ENCODE data around the gene STIM1. TPM values are rescaled to one million over a fixed set of nuclear protein-coding genes. Genes with fewer than 3 reads are reported as not detected.

Gene STIM1
- total RNA-seq, 2 donors from 2014 or later = 64.7 to 65.4 TPM

DNA sequence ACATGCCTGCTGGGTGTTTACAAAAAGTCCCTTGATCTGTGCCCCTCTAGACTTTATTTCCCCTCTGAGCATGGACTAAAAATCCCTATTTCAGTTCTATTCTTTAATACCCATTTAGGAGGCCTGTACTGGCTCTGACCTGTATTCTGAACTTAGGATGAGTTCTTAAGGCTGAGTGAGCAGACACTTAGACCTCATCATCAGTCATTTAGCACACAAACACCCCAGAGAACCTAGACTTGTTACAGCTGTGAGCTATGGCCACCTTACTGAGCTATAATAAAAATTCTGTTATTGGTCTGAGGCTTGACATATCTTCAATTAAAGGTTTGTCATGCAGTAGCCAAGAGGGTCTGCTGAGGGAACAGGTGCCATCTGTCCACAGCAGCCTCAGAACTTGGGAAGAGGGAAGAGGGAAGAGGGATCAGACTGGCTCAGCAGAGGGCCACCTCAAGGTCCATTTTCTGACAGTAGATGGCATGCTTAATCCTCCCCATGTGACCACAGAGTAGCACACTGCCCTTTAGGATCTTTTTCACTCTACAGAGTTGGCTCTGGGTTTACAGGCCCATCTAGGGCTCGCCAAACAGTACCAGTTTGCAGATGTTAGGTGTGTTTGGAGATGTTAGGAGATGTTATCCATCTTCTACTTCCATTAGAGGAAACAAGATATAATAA is 209.0 kb downstream of the STIM1 start:
- intact Hi-C loops (cut with DNase I, micrococcal nuclease) = loop anchor here in 1 of 2 donors (10.0 kb wide), 1 partner anchor 210 kb away; the partner anchor contains the start of gene STIM1
- ATAC-seq (no peak), DNase-seq (no peak)

DNA sequence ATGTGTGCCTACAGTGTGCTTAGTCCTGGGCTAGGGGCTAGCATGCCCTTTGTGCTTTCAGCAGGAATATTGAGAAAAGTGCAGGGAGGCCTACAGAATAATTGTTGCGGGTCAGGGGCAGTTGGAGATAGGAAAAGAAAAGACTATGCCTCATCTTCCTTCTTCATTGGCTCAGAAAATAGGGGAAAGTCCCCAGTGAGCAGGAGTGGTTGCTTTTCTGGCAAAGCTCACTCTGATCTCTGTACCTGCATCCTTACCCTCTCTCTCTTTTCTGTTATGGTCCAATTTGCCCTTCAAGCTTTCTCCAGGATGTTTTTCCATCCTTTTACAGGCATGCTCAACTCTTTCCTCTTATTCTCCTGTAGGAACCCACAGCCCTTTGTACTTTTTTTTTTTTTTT is 209.6 kb downstream of the STIM1 start:
- DNase-seq (no peak), ATAC-seq (no peak)
- intact Hi-C loops (cut with DNase I, micrococcal nuclease) = loop anchor here in 1 of 2 donors (10.0 kb wide), 1 partner anchor 210 kb away; the partner anchor contains the start of gene STIM1

- ATAC-seq (no peak), DNase-seq (no peak)
- intact Hi-C loops (cut with DNase I, micrococcal nuclease) = loop anchor here in 1 of 2 donors (10.0 kb wide), 1 partner anchor 211 kb away; the partner anchor contains the start of gene STIM1
These were observed 210.3 kb downstream of the STIM1 start for GRCh38 chr11:4065601-4066377.

GRCh38 chr11:4066910-4067309 is 211.4 kb downstream of the STIM1 start:
- DNase-seq (no peak), ATAC-seq (no peak)
- intact Hi-C loops (cut with DNase I, micrococcal nuclease) = loop anchor here in 1 of 2 donors (10.0 kb wide), 1 partner anchor 212 kb away; the partner anchor contains the start of gene STIM1

- DNase-seq (no peak), ATAC-seq (no peak)
- intact Hi-C loops (cut with DNase I, micrococcal nuclease) = loop anchor here in 1 of 2 donors (10.0 kb wide), 1 partner anchor 214 kb away; the partner anchor contains the start of gene STIM1
These were observed 213.5 kb downstream of the STIM1 start for GRCh38 chr11:4068962-4069361.

DNA sequence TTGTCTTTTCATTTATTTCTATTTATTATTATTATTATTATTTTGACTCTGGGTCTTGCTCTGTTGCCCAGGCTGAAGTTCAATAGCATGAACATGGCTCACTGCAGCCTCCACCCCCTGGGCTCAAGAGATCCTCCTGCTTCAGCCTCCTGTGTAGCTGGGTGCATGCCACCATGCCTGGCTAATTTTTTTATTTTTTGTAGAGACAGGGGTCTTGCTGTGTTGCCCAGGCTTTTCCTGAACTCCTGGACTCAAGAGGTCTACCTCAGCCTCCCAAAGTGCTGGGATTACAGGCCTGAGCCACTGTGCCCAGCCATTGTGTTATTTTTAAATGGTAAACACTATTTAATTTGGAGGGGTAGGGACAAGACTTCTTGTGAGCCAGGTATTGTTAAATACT is 215.9 kb downstream of the STIM1 start:
- ATAC-seq (no peak), DNase-seq (no peak)
- intact Hi-C loops (cut with DNase I, micrococcal nuclease) = no loop called here

DNA sequence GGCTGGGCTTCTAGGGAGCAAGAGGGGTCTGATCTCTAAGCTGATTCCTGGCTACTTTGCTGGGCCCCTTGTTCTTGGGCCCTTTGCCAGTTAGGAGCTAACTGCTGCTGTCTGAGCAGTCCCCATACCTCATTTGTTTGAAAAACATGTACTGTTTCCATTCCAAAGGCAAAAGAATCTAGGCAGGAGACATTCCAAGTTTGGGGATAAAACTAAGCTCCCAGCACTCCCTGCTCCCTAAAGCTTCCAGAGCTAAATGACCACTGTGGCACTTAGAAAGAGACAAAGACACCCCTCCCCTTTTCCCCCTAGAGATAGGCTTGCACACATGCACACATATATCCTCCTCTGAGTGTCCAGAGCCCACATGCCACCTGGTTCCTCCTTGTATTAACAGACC is 216.4 kb downstream of the STIM1 start:
- peak; percentile 25 for ATAC-seq
- no peak for DNase-seq
- intact Hi-C loops (cut with DNase I, micrococcal nuclease) = loop anchor here in 1 of 2 donors (2.0 kb wide), 1 partner anchor 221 kb away; no protein-coding TSS in a partner anchor

- peak; percentile 92 for ATAC-seq
- DNase-seq = peak in 1 of 2 donors; percentile 34
- intact Hi-C loops (cut with DNase I, micrococcal nuclease) = loop anchor here in 1 of 2 donors (2.0 kb wide), 1 partner anchor 222 kb away; no protein-coding TSS in a partner anchor
These were observed 217.3 kb downstream of the STIM1 start for GRCh38 chr11:4072668-4073285.

DNA sequence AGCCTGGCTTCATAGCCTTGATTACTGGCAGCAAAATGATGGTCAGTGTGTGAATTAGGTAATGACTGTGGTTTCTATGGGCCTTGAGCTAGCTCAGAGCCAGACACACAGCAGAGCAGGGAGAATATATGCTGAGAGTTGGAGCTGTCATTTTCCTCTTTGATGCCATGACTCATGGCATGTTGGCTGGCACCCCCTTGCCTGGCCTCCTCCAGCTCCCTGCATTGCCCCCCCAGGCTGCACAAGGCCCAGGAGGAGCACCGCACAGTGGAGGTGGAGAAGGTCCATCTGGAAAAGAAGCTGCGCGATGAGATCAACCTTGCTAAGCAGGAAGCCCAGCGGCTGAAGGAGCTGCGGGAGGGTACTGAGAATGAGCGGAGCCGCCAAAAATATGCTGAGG is 218.8 kb downstream of the STIM1 start:
- no peak for ATAC-seq
- intact Hi-C loops (cut with DNase I, micrococcal nuclease) = no loop called here
- DNase-seq = no peak

GRCh38 chr11:4076774-4077173 is 221.3 kb downstream of the STIM1 start:
- no peak for ATAC-seq
- DNase-seq = no peak
- intact Hi-C loops (cut with DNase I, micrococcal nuclease) = no loop called here

DNA sequence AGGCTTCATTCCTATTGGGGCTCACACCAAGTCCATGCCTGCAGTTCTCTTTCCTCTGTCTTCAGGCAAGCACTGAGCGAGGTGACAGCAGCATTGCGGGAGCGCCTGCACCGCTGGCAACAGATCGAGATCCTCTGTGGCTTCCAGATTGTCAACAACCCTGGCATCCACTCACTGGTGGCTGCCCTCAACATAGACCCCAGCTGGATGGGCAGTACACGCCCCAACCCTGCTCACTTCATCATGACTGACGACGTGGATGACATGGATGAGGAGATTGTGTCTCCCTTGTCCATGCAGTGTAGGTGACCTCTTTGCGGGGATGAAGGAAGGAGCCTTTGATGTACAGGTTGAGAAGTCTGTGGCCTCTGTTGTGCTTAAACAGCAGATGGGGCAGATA is 227.7 kb downstream of the STIM1 start:
- ATAC-seq (no peak), DNase-seq (no peak)
- intact Hi-C loops (cut with DNase I, micrococcal nuclease) = no loop called here

DNA sequence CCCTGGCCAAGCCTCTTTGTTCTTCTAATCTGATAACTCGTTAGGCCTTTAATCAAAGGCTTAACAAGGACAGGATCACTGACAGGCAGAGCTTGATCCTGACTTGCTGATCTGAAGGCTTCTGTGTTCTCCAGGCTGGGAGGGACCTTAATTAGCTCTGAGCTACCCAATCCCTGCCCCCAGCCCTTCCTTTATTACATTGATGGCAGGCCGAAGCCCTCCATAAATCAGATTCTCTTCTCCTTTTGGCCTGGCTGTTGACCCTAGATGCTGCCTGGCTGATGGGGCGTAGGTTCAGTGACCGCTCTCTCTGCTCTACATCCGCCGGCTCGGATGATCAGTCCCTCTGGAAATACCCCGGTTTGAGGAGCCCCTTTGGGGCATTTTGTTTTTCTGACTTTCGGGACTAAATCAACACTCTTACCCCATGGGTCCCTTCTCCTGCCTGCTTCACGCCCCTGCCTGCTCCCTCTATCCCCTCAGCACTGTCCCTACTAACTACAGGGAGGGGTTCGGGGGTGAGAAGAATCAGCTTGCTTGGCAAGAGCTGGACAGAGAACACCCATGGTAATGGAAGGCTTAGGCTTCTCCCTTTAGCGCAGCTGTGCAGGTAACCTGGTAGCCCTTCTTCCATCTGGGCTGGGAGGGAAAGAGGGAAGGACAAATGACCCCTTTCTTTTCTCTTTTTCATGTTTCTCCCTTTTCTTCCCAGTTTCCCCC is 229.1 kb downstream of the STIM1 start:
- intact Hi-C loops (cut with DNase I, micrococcal nuclease) = no loop called here
- no peak for ATAC-seq
- DNase-seq = no peak

DNA sequence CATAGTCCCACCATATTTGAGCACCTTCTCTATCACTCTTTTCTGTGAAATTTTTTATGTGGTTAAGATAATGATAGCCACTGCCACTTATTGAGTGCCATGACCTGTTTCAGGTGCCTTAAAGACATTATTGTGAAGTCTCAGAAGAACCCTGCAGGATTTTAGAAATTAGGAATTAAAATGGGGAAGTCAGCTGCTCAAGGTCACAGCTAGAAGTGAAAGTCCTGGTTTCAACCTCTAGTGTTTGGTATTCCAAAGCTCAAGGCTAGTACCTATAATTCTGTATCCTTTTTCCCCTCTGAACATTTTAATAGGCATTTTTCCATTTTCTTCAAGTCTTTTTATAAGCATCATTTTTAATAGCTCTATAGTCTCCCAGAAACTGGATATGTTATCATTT is 230.1 kb downstream of the STIM1 start:
- ATAC-seq = no peak
- intact Hi-C loops (cut with DNase I, micrococcal nuclease) = no loop called here

DNA sequence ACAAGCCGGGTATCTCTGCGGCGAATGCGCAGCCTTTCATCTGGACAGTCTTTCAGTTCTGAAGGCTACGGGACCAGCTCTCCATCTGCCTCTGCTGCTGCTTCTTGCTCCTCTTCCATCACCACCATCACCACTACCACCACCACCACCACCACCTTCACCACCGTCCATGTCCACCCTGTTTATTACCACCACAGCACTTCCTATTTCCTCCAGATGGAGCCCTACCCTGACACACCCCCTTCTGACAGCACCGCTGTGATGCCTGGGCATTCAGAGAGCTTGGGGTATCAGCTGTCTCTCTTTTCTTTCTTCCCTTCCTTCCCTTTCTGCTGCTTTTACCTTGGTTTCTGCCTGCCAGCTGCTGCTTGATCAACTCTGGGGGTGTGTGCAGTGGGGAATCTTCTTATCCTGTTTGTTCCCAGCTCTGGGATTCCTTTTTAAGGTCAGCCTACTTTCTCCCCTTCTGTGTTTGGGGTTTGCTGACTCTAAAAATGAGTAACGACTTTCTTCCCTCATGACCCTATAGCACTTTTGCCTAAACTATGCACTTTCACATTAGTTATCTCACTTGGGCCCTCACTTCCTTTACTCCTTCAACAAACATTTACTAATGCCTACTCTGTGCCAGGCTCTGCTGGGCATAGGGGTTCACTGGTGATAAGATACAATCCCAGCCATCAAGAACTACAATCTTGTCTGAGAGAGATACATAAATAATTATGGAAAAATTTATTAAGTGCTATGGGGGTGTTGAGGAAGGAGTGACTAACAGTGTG is 231.3 kb downstream of the STIM1 start:
- peak; percentile 48 for ATAC-seq
- DNase-seq = no peak
- intact Hi-C loops (cut with DNase I, micrococcal nuclease) = no loop called here

More for the DNA sequence above, 230.1 kb downstream of the STIM1 start:
- DNase-seq = no peak

- ATAC-seq (no peak), DNase-seq (no peak)
- intact Hi-C loops (cut with DNase I, micrococcal nuclease) = no loop called here
These were observed 232.1 kb downstream of the STIM1 start for GRCh38 chr11:4087551-4087950.

DNA sequence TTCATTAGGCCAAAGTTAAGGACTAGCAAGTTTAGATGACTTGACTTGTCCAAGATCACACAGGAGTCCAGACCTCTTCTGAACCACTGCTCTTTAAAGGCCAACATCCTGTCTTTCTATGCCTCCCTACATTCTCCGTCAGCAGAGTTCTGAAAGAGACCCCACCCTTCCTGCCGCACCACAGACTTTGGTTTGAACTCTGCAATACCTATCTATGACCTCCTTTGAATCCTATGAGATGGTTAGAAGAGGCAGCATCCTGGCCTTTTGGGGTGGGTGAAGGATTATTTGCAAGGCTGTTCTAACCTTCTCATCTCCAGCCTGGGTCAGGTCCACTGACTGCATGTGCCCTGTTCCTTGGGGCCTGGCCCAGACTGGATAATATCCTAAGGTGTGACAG is 234.8 kb downstream of the STIM1 start:
- ATAC-seq (no peak), DNase-seq (no peak)
- intact Hi-C loops (cut with DNase I, micrococcal nuclease) = no loop called here

DNA sequence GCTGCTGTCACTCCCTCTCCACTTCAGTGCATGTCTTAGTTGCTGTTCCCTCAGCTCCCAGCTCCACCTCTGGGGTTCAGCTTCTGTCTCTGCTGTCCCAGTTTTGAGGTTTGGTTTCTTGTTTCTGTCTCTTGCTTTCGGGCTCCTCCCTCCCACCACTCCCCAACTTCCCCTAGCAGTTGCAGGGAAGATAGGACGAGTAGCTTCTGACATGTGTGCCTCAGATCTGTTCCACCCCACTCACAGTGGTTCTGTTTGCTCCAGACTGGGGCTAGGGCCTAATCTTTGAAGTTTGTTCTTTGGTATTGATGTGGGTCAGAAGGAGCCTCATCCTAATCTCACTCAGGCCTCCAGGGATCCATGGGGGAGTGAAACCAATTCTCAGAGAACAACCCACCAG is 236.6 kb downstream of the STIM1 start:
- ATAC-seq = no peak
- no peak for DNase-seq
- intact Hi-C loops (cut with DNase I, micrococcal nuclease) = no loop called here

Measured in left colon (tissue), 2 donors.